Activated CD8-positive, alpha-beta memory T cell treated with anti-CD3 and anti-CD28 coated beads for 36 hours (primary cell): ENCODE results near the gene RNF144B. TPM values are rescaled to one million over a fixed set of nuclear protein-coding genes. Genes with fewer than 3 reads are reported as not detected.
"Not testable (repeated sequence)": the region's sequence is repeated elsewhere in the genome, so short reads cannot be mapped to it uniquely, and the experiment has no call there.

ENCODE experiments used
- CTCF ChIA-PET: fragments of 350-600 bp; sonication (Branson Sonifier 250); formaldehyde crosslinking; loops from one replicate; lab custom pipeline; 2021; ENCODE audit warnings: antibody characterized with exemption; lab: Charles Lee
- POLR2A ChIA-PET: fragments of 350-600 bp; sonication (Branson Sonifier 250); formaldehyde crosslinking; loops from one replicate; lab custom pipeline; 2021; ENCODE audit warnings: antibody characterized with exemption; lab: Charles Lee
- total RNA-seq, 2 experiments: library from RNA; stranded (reverse); gene quantifications; one replicate each; pipeline ENCODE4 v1.2.3, GENCODE V29; 2021

Gene RNF144B
- total RNA-seq = under 1 TPM; 0.36 to 0.61 TPM

DNA sequence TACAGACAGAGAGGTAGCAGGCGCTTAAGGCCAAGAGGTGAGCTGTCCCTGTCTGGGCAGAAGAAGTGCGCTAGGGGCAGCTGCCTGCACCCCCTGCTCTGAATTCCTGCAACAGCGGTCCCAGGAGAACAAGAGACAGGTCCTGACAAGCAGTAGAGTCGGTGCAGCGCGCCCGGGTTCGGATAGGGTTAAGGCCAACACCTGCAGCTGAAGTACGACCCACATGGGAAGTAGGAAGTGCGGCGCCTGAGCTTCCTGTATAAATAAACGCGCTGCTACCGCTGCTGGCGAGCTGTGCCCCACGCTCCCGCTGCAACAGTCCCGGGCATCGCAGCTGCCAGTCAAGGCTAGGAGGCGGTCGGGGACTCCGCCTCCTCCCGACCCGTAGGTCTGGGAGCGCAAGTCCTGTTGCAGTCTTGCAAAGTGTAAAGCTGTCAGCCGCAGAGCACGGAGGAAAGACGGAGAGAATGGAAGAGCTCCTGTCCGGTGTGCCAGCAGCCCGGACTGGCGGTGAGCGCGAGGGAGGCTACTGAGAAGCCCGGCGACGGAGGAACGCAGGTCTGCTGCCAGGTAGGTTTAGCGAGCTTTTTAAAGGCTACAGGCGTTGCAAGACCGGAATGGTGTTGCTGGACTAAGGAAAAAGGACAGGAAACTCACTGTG, at the start of gene RNF144B:
Gene RNF144B, plus strand, starts transcription at position 290 of the 661 bp plus-strand sequence. CDS start 12,185 bp downstream, outside the sequence.
- ChIA-PET CTCF (no interaction called here), POLR2A (interaction anchor here (0.8 kb wide), 1 partner anchor 15 kb away, joined by 3 read pairs; no protein-coding TSS in a partner anchor)

- POLR2A ChIA-PET = no interaction called here
- CTCF ChIA-PET = no interaction called here
These were observed 47.6 kb upstream of the RNF144B start for GRCh38 chr6:18339599-18339998.

DNA sequence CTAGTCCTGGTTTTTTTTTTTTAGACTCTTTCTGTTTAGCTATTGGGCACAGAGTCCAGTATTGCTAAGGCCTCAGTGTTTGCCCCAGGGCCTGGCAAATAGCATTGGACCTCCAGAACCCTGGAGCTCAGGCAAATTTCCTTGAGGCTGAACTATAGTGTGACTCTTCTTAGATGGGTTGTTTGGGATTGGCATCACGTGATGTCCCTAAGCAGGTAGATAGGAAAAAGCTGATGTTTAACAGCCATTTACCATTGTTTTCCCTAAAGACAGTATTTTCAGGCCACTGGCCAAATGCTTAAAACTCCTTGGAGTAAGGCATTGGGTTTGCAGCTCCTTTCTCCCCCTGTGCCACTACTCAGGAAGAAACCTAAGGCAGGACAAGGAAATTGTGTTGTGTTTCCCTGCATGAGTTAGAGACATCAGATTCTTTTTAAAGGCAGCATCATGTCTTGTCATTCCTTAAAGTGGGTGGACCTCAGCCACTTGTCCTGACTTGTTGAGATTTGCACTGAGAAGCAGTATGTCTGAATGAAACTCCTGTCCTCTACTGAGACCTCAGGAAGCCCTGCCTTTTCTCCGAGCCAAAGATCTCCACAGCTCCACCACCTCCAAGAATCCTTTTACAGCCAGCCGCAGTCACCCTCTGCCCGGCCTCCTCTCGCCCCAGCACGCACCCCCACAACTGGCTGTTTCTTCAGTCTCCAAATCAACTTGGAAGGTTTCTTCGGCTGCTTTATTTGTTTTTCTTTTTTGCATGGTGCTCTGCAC, 46.2 kb upstream of the RNF144B start:
- ChIA-PET CTCF (no interaction called here), POLR2A (no interaction called here)

DNA sequence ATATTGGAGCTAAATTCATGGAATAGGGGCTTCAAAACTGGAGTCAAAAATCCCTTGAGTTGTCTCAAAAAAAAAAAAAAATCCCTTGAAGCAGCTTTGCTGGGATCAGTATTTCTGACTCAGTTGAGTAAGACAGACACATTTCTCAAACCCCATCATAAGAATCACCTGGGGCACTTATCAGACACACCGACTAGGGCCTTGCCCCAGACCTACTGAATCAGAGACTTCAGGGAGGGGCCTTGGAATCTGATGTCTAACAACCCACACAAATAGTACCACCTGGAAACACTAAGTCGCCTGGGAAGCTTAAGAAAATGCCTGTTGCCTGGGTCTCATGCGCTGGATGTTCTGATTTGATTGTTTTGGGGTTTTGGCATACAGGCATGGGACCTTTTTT, 44.9 kb upstream of the RNF144B start:
- ChIA-PET CTCF (interaction anchor here (1.0 kb wide), 1 partner anchor 161 kb away, joined by 4 read pairs; no protein-coding TSS in a partner anchor), POLR2A (interaction anchor here (0.6 kb wide), 1 partner anchor 15 kb away, joined by 5 read pairs; no protein-coding TSS in a partner anchor)

DNA sequence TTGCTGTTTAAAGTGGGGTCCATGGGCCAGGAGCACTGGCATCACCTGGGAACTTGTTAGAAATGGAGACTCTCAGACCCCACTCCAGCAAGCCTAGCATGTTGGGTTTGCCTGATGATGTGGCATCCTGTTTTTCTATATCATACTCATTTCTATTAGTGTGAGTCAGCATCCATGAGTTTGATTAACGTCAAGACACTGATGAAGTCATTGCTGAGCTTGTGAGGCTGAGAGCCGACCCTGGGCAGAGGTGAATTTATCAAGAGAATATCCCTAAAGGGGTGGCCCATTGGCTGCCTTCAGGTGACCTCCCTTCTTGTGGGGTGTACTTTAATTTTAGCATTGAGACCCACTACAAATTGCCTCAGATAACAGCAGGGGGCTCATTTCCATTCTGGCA, 43.4 kb upstream of the RNF144B start:
- ChIA-PET POLR2A (no interaction called here), CTCF (no interaction called here)

DNA sequence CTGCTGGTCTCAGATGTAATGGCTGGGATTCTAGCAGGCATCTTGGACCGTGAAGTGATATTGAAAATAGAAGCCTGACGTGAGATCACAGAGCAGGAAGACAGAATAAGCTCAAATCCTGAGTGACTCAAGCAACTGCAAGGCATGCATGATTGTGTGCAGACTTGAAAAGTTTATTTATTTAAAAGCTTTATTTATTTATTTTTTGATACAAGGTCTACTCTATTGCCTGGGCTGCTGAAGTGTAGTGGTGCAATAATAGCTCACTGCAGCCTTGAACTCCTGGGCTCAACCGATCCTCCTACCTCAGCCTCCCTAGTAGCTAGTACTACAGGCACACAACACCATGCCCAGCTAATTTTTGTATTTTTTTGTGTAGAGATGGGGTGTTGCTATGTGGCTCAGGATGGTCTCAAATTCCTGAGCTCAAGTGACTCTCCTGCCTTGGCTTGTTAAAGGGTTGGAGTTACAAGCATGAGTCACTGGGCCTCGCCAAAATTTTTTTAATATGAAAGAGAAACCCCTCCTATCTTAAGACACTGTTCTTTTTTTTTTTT, 40.1 kb upstream of the RNF144B start:
- ChIA-PET POLR2A (no interaction called here), CTCF (interaction anchor here (1.6 kb wide), 1 partner anchor 13 kb away, joined by 5 read pairs; no protein-coding TSS in a partner anchor)

DNA sequence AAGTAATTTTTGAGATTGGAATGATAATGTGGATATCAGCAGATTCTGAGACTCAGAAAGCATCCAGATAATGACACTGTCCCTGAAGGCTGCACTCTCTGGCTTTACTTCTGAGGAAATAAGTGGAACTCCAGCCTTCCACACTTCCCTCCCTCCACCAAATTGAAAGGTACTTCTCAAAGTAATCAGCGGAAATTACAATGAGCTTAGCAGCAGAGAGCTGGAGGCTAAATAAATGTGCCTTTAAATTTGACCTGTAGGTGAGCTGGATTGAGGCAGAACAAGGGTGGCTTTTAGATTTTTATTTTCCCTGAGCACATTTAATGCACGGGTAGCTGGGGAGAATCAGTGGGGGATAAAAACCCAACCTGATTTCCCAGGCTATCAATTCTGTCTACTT, 39.3 kb upstream of the RNF144B start:
- POLR2A ChIA-PET = no interaction called here
- CTCF ChIA-PET = interaction anchor here (1.6 kb wide), 1 partner anchor 14 kb away, joined by 5 read pairs; no protein-coding TSS in a partner anchor

- POLR2A ChIA-PET = no interaction called here
These were observed 37.8 kb upstream of the RNF144B start for GRCh38 chr6:18349386-18349785.

GRCh38 chr6:18350271-18350670, 36.9 kb upstream of the RNF144B start:
- ChIA-PET CTCF (no interaction called here), POLR2A (no interaction called here)

More at GRCh38 chr6:18349386-18349785, 37.8 kb upstream of the RNF144B start:
- CTCF ChIA-PET = interaction anchor here (0.6 kb wide), 1 partner anchor 410 kb away, joined by 3 read pairs; no protein-coding TSS in a partner anchor

DNA sequence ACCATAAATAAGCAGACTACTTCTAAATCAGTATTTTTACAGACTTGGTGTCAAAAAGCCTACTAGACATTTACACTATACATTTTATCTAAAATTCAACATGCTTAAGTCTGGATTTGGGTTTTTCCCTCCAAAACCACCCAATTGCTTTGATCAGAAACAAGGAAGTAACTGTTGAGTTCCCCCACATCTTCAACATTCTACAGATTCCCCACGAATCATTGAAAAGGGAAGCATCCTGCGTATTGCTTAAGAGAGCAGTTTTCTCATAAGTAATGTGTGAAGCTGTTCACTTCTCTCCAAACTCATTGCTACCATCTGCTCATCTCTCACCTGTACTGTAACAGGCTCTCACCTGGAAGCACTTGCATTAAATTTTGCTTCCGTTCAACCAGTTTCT, 36.4 kb upstream of the RNF144B start:
- CTCF ChIA-PET = no interaction called here
- POLR2A ChIA-PET = no interaction called here

DNA sequence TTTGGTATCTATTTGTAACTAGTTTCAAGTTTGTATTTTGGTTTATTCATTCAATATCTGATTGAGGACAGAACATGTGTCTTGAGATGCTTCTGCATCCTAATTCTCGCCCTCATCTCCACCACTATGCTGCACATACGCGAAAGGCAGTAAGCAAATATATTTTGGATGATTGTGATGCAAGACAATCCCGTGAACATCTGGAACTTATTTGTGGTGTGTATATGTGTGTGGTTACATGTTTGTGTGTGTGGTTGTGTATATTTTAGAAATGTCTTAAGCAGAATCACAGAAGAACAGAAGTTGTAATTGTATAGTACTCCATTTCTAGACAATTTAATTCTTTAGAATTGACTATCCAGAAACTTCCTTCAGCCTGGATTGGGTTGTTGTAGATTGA, 35.1 kb upstream of the RNF144B start:
- ChIA-PET CTCF (no interaction called here), POLR2A (no interaction called here)

DNA sequence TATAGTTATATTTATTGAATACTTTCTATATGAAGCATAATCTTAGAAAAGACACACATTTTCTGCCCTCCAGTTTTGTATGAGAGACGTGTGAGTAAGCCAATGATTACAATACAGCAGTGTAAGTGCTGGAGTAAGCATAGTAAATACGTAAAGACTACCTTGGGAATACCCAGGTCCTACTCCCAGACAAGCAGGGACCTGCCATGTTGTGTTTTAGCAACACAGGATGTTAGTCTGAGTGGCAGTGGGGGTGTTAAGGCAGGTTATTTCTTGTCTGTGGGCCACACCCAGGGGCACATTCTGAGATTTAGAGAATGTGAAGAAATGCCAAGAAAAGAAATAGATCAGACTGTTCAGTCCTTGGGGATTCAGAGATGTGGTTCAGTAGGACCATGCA, 34.3 kb upstream of the RNF144B start:
- POLR2A ChIA-PET = no interaction called here
- CTCF ChIA-PET = no interaction called here

DNA sequence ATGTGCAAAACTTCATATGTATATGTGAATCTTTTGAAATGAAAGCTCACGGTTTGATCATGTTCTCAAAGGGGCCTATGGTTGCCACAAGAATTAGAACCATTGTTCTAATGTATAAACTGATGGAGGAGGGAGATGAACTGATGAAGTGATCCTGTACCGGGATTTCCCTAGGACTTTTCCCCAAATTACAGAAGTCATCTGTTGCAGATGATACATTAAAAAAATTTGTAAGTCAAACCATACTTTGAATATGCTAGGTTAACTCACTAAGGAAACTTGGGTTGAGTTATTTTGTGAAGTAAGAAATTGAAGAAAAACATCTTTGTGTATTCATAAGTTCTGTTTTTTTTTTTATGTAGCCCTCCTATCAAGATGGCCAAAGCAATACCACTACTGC, 33.9 kb upstream of the RNF144B start:
- ChIA-PET POLR2A (no interaction called here), CTCF (no interaction called here)

DNA sequence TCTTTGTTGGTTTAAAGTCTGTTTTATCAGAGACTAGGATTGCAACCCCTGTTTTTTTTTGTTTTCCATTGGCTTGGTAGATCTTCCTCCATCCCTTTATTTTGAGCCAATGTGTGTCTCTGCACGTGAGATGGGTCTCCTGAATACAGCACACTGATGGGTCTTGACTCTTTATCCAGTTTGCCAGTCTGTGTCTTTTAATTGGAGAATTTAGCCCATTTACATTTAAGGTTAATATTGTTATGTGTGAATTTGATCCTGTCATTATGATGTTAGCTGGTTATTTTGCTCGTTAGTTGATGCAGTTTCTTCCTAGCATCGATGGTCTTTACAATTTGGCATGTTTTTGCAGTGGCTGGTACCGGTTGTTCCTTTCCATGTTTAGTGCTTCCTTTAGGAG, 29.6 kb upstream of the RNF144B start:
- CTCF ChIA-PET, POLR2A ChIA-PET: not testable (repeated sequence)

GRCh38 chr6:18359237-18359885, 27.8 kb upstream of the RNF144B start:
- ChIA-PET CTCF (interaction anchor here (0.7 kb wide), 1 partner anchor 612 kb away, joined by 3 read pairs; no protein-coding TSS in a partner anchor), POLR2A (no interaction called here)

GRCh38 chr6:18360188-18360587, 27.0 kb upstream of the RNF144B start:
- CTCF ChIA-PET = interaction anchor here (0.7 kb wide), 1 partner anchor 613 kb away, joined by 3 read pairs; no protein-coding TSS in a partner anchor

DNA sequence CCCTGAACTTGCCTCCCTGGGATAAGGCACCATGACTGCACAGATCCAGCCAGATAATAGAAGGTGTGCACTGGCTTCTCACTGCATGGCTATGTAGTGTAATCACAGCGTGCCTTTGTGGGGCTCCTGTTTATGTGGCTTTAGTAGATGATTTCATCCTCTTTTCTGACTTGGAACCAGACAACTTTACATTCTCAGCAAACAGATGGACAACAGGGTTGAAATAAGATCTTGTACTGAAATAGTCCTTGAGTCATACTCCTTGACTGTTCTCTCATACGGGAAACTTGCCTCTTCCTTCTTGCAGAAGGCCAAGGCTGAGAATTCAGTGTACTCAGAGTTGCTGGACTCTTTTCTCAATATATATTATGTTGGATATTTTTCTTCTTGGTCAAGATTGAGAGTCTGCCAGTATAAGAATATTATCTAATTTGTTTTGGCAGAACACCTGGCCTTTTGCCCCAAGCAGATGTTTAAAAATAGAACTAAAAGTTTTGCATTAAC, 25.0 kb upstream of the RNF144B start:
- ChIA-PET CTCF (no interaction called here), POLR2A (no interaction called here)

More at GRCh38 chr6:18360188-18360587, 27.0 kb upstream of the RNF144B start:
- POLR2A ChIA-PET = no interaction called here

DNA sequence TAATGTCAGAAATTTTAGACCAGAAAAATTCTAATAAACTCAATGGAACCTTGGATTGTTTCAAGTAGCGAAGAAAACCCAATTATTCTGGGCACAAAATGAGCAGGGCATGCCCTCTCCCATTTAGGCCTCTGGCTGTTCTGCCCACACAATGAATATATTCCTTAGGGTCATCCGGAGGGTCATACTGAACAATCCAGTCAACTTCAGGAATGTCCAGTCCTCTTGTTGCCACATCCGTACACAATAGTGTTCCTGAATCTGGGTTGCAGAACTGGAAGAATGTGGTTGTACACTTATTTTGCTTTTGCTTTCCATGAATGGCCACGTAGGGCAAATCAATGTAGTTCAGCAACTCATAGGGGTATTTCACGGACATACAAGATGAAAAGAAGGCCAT, 23.4 kb upstream of the RNF144B start:
- CTCF ChIA-PET = no interaction called here
- POLR2A ChIA-PET = no interaction called here

GRCh38 chr6:18364561-18364960, 22.6 kb upstream of the RNF144B start:
- CTCF ChIA-PET, POLR2A ChIA-PET: not testable (repeated sequence)
